IMR-90 (cell line): Measurements from ENCODE around the gene KDM6B. TPM values are rescaled to one million over a fixed set of nuclear protein-coding genes. Genes with fewer than 3 reads are reported as not detected.

ENCODE experiments used
- ATAC-seq: fragments of 200-7000 bp; cut with Tn5 transposase; 2 replicates; pipeline ENCODE4 v1.9.1; 2020; ENCODE audit warnings: low read depth, mild to moderate bottlenecking, moderate library complexity
- BruUV-seq: library from RNA; stranded (reverse); fragments of 400-500 nt; replicated peaks from 2 replicates; lab custom pipeline; 2021; lab: Mats Ljungman, UMichigan
- CTCF ChIA-PET: fragments of 300-600 bp; formaldehyde crosslinking; extraction: SDS; loops from one replicate; lab custom pipeline; 2021; ENCODE audit warnings: antibody characterized with exemption; lab: Yijun Ruan, JAX
- POLR2A ChIA-PET: fragments of 300-600 bp; sonication (Branson Sonifier 250); formaldehyde crosslinking; loops from one replicate; lab custom pipeline; 2022; ENCODE audit warnings: antibody characterized with exemption; ENCODE audit not compliant: unreplicated experiment; lab: Charles Lee
- DNase-seq: peaks from one replicate; pipeline ENCODE4 v3.0.0; 2013
- H2AFZ ChIP-seq: replicated peaks from 2 replicates; pipeline ENCODE3; 2013; ENCODE audit warnings: low read length, mild to moderate bottlenecking; ENCODE audit not compliant: poor library complexity
- H2AK5ac ChIP-seq: 2 replicates; pipeline ENCODE4 v1.6.1; 2013; ENCODE audit warnings: low read depth, low read length, inconsistent platforms
- H2AK9ac ChIP-seq: replicated peaks from 2 replicates; pipeline ENCODE3; 2013; ENCODE audit warnings: mild to moderate bottlenecking, low read depth, low read length, moderate library complexity; ENCODE audit not compliant: poor library complexity
- H2BK120ac ChIP-seq: 2 replicates; pipeline ENCODE4 v1.6.1; 2013; ENCODE audit warnings: low read depth, low read length, inconsistent platforms
- H2BK15ac ChIP-seq: 3 replicates; pipeline ENCODE4 v1.6.1; 2013; ENCODE audit warnings: low read depth, low read length, inconsistent platforms
- H2BK20ac ChIP-seq: 2 replicates; pipeline ENCODE4 v1.6.1; 2013; ENCODE audit warnings: low read depth, mild to moderate bottlenecking, inconsistent platforms, low read length, moderate library complexity
- H2BK5ac ChIP-seq: 2 replicates; pipeline ENCODE4 v1.6.1; 2013; ENCODE audit warnings: mild to moderate bottlenecking, low read depth, low read length, inconsistent platforms; ENCODE audit not compliant: poor library complexity, severe bottlenecking
- H3K14ac ChIP-seq: replicated peaks from 2 replicates; pipeline ENCODE4 v1.6.1; 2013; ENCODE audit warnings: low read depth, low read length, inconsistent platforms
- H3K18ac ChIP-seq: 2 replicates; pipeline ENCODE4 v1.6.1; 2013; ENCODE audit warnings: low read depth, low read length, control low read depth
- H3K23ac ChIP-seq: 2 replicates; pipeline ENCODE4 v1.6.1; 2013; ENCODE audit warnings: low read depth, low read length, inconsistent platforms
- H3K27ac ChIP-seq: 2 replicates; pipeline ENCODE4 v1.5.1; 2013; ENCODE audit warnings: mild to moderate bottlenecking, control low read depth, low read length; ENCODE audit not compliant: insufficient read depth
- H3K27me3 ChIP-seq: 2 replicates; pipeline ENCODE4 v1.6.1; 2013; ENCODE audit warnings: low read length; ENCODE audit not compliant: control insufficient read depth, insufficient read depth
- H3K36me3 ChIP-seq: 2 replicates; pipeline ENCODE4 v1.6.1; 2013; ENCODE audit warnings: low read length, mixed read lengths; ENCODE audit not compliant: control insufficient read depth, insufficient read depth
- H3K4ac ChIP-seq: 2 replicates; pipeline ENCODE4 v1.6.1; 2013; ENCODE audit warnings: low read depth, low read length, inconsistent platforms
- H3K4me1 ChIP-seq: 2 replicates; pipeline ENCODE4 v1.6.1; 2013; ENCODE audit warnings: low read length, mixed read lengths; ENCODE audit not compliant: control insufficient read depth, insufficient read depth
- H3K4me2 ChIP-seq: 2 replicates; pipeline ENCODE4 v1.6.1; 2013; ENCODE audit warnings: low read depth, mild to moderate bottlenecking, control low read depth, low read length, moderate library complexity
- H3K4me3 ChIP-seq: 2 replicates; pipeline ENCODE4 v1.5.1; 2013; ENCODE audit warnings: low read depth, mild to moderate bottlenecking, control low read depth, low read length, moderate library complexity; ENCODE audit not compliant: insufficient read depth
- H3K56ac ChIP-seq: 2 replicates; pipeline ENCODE4 v1.6.1; 2013; ENCODE audit warnings: low read length, inconsistent platforms; ENCODE audit not compliant: insufficient read depth; ENCODE audit errors: extremely low read depth
- H3K79me1 ChIP-seq, 2 experiments: 2 replicates each; pipeline ENCODE4 v1.6.1; 2013; ENCODE audit warnings: low read length in 2 of 2, inconsistent platforms in 1 of 2, low read depth in 1 of 2
- H3K9ac ChIP-seq: 2 replicates; pipeline ENCODE4 v1.6.1; 2013; ENCODE audit warnings: low read depth, low read length, control low read depth
- H3K9me1 ChIP-seq: 2 replicates; pipeline ENCODE4 v1.6.1; 2013; ENCODE audit warnings: low read length, inconsistent platforms; ENCODE audit not compliant: insufficient read depth
- H3K9me3 ChIP-seq: 2 replicates; pipeline ENCODE4 v1.6.1; 2013; ENCODE audit warnings: low read length; ENCODE audit not compliant: control insufficient read depth, insufficient read depth
- H4K20me1 ChIP-seq: 2 replicates; pipeline ENCODE4 v1.6.1; 2013; ENCODE audit warnings: low read length, inconsistent platforms; ENCODE audit not compliant: insufficient read depth
- H4K5ac ChIP-seq: 2 replicates; pipeline ENCODE4 v1.6.1; 2013; ENCODE audit warnings: mild to moderate bottlenecking, low read depth, low read length, control low read depth
- H4K8ac ChIP-seq, 2 experiments: 2 replicates each; pipeline ENCODE4 v1.6.1; 2013; ENCODE audit warnings: low read depth in 2 of 2, low read length in 2 of 2, control low read depth in 1 of 2, inconsistent platforms in 1 of 2
- H4K91ac ChIP-seq: 2 replicates; pipeline ENCODE4 v1.6.1; 2013; ENCODE audit warnings: low read depth, low read length, inconsistent platforms; ENCODE audit not compliant: insufficient read depth
- MAFK ChIP-seq: IDR thresholded peaks from 2 replicates; pipeline ENCODE4 v1.6.1; 2012; ENCODE audit warnings: low read depth, low read length, improper control_type of control experiment
- WGBS, 2 experiments: methylation state at CpG; one replicate each; pipeline versions ENCODE4 v1.1.5 to v1.1.7; 2013; ENCODE audit warnings: missing lambda C conversion rate in 2 of 2; ENCODE audit not compliant: insufficient read length in 1 of 2; ENCODE audit errors: extremely low coverage in 2 of 2; 5-methylcytosine and 5-hydroxymethylcytosine counted together
- dilution Hi-C: fragments of 300-500 bp; cut with HindIII; formaldehyde crosslinking; loops from one replicate; pipeline ENCODE4 v1.14.3; 2018; ENCODE audit warnings: low sequenced_read_pairs; ENCODE audit not compliant: unreplicated experiment
- in situ Hi-C: fragments of 300-500 bp; cut with MboI; formaldehyde crosslinking; loops from 3 replicates; pipeline ENCODE4 v1.14.3; 2019; ENCODE audit warnings: low sequenced_read_pairs, inconsistent platforms, mixed read lengths
- intact Hi-C: fragments of 100-400 bp; cut with micrococcal nuclease; formaldehyde crosslinking; loops from 2 replicates; pipeline ENCODE4 v1.10.0; 2022
- polyA plus RNA-seq, 3 experiments: library from polyadenylated mRNA; depleted of rRNA; stranded (reverse); fragments of >200 nt; gene quantifications; 2 replicates each; pipeline ENCODE4 v1.2.3, GENCODE V29; 2012; ENCODE audit warnings: low replicate concordance in 1 of 3
- total RNA-seq: library from RNA; depleted of rRNA; stranded (reverse); fragments of >200 nt; gene quantifications from 2 replicates; pipeline ENCODE4 v1.2.3, GENCODE V29; 2012

KDM6B gene
- total and polyA plus RNA-seq, 2 of the 4 experiments (the other 2 are of a cell fraction), result 0.72 to 3.5 TPM

DNA sequence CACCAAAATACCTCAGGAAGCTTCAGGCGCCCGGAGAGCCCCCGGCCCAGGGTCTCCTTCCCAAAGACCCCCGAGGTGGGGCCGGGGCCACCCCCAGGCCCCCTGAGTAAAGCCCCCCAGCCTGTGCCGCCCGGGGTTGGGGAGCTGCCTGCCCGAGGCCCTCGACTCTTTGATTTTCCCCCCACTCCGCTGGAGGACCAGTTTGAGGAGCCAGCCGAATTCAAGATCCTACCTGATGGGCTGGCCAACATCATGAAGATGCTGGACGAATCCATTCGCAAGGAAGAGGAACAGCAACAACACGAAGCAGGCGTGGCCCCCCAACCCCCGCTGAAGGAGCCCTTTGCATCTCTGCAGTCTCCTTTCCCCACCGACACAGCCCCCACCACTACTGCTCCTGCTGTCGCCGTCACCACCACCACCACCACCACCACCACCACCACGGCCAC lies 14.1 kb downstream of the KDM6B start:
- TSS peak; percentile 11 for BruUV-seq
- H3K18ac ChIP-seq, result no peak overlapping the region
- in situ Hi-C loops, result no loop called here
- H3K9me1 ChIP-seq, result no peaks in the 10 kb centered on the region
- no peak overlapping the region for H3K4ac ChIP-seq
- no peak overlapping the region for H2AK9ac ChIP-seq
- no peak overlapping the region for H3K56ac ChIP-seq
- intact Hi-C loops, result no loop called here
- H3K27me3 ChIP-seq, result no peaks in the 10 kb centered on the region
- 100% methylated on average over 1 of the region's 20 CpGs; no CpG with 5 or more reads in 1 of the 2 experiments for WGBS, 2 experiments
- H2AK5ac ChIP-seq, result no peak overlapping the region
- peaks cover 53% of the 10 kb centered on the region for H4K20me1 ChIP-seq
- no peak overlapping the region for H3K4me3 ChIP-seq
- no peak overlapping the region for H2BK15ac ChIP-seq
- no peak overlapping the region for H3K23ac ChIP-seq
- no peak overlapping the region for H3K4me2 ChIP-seq
- peaks cover 14 to 49% of the 10 kb centered on the region in 2 experiments for H3K79me1 ChIP-seq
- H3K27ac ChIP-seq, result no peak overlapping the region
- dilution Hi-C loops, result no loop called here
- H3K36me3 ChIP-seq, result peaks cover 63% of the 10 kb centered on the region
- no peak overlapping the region for H3K14ac ChIP-seq
- ChIA-PET CTCF (no interaction called here), POLR2A (no interaction called here)
- DNase-seq (no peak), ATAC-seq (no peak)
- H2AFZ ChIP-seq, result no peak overlapping the region
- H3K9ac ChIP-seq, result no peak overlapping the region
- no peaks in the 10 kb centered on the region for H3K9me3 ChIP-seq
- no peak overlapping the region for H2BK20ac ChIP-seq
- H4K91ac ChIP-seq, result no peak overlapping the region
- H2BK5ac ChIP-seq, result no peak overlapping the region
- no peak overlapping the region for H4K8ac ChIP-seq
- H4K5ac ChIP-seq, result no peak overlapping the region
- no peak overlapping the region for H2BK120ac ChIP-seq
- peaks cover 7% of the 10 kb centered on the region for H3K4me1 ChIP-seq
- no peak for TF ChIP-seq MAFK
